Activated CD4-positive, alpha-beta T cell treated with anti-CD3 and anti-CD28 coated beads, Interleukin-10, Interleukin-2, amounts not matched to agents 100 ng/mL and 50 ng/mL, durations not matched to agents 16 hours and 8 hours (primary cell): ENCODE data around the gene LINGO1.

Experiments
- DNase-seq: peaks from one replicate; pipeline ENCODE4 v3.0.0-alpha.2; 2020

Gene LINGO1

GRCh38 chr15:77613814-77614213 lies 18.9 kb downstream of the LINGO1 start:
- DNase-seq: no peak

DNA sequence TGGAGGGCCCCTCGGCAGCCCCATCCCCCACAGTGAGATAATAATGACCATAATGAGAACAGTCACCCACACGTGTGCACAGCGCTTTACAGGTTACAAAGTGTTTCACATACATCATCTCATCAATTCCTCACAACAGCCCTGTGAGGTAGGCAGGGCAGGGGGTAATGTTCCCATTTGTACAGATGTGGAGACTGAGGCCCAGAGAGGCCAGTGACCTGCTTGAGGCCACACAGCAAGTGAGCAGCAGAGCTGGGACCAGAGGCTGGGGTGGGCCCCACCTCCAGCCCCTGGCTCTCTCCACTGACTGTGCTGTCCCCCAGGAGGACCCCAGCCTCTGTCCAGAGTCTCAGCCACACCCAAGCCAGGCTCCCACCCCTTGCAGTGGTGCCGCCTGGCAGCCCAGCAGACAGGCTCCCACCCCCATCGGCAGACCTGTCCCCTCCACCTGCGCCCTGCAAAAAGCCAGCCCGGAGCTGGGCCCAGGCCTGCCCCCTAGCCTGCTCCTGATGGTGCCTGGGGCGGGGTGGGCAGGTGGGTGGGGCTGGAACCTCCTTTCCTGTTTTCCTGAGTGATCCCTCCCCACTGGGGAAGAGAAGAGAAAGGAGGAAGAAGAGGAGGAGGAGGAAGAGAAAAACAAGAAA lies 19.6 kb downstream of the LINGO1 start:
- no peak for DNase-seq

GRCh38 chr15:77611767-77612166 lies 20.9 kb downstream of the LINGO1 start:
- DNase-seq: no peak

DNA sequence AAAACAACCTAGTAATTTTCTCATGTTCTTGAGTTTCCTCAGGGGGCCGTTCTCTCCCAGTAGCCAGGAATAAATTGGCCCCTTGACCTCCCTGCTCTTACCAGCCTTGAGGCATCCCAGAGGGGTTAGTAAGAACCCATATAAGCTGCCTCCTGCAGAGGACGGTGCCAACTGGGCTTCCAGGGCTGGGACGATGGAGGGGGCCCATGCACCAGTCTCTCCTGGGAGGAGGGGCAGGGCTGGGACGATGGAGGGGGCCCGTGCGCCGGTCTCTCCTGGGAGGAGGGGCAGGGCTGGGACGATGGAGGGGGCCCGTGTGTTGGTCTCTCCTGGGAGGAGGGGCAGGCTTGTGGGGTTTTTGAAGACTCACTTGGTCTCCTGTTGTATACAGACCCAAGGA lies 22.0 kb downstream of the LINGO1 start:
- DNase-seq: no peak

GRCh38 chr15:77609558-77609957 lies 23.2 kb downstream of the LINGO1 start:
- no peak for DNase-seq

DNA sequence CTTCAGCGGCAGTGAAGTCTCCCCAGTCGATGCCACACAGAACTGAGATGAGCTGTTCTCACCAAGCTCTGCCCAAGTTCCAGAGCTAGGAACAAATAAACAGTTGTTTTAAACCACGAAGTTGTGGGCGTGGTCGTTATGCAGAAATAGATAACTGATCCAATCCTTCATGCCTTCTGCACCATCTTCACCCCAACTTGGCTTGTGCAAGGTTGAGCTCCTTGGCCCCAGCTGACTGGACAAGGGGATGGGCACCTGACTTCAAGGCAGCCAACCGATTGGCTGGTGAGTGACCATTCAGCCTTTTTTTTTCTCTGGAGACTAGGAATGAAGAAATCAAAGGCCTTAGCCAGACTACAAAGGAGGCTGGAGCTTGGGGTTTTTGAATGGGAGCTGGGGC lies 23.9 kb downstream of the LINGO1 start:
- DNase-seq: no peak

DNA sequence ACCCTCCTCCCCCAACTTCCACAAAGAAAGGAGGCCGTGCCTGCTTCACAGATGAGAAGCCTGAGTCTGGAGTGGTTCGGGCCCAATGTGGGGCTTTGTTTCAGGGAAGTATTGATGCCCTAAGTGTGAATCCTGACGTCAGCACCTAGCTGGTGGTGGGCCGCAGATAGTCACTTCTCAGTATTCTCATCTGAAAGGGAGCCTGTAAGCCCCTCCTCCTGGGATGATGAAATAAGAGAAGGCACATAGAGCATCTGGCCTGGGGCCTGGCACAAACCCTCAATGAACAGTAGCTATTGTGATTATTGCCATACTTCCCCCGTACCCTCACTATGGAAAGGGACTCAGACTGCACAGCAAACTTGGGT lies 24.8 kb downstream of the LINGO1 start:
- DNase-seq: no peak

- no peak for DNase-seq
Observed at GRCh38 chr15:77607111-77607893, 25.4 kb downstream of the LINGO1 start.

DNA sequence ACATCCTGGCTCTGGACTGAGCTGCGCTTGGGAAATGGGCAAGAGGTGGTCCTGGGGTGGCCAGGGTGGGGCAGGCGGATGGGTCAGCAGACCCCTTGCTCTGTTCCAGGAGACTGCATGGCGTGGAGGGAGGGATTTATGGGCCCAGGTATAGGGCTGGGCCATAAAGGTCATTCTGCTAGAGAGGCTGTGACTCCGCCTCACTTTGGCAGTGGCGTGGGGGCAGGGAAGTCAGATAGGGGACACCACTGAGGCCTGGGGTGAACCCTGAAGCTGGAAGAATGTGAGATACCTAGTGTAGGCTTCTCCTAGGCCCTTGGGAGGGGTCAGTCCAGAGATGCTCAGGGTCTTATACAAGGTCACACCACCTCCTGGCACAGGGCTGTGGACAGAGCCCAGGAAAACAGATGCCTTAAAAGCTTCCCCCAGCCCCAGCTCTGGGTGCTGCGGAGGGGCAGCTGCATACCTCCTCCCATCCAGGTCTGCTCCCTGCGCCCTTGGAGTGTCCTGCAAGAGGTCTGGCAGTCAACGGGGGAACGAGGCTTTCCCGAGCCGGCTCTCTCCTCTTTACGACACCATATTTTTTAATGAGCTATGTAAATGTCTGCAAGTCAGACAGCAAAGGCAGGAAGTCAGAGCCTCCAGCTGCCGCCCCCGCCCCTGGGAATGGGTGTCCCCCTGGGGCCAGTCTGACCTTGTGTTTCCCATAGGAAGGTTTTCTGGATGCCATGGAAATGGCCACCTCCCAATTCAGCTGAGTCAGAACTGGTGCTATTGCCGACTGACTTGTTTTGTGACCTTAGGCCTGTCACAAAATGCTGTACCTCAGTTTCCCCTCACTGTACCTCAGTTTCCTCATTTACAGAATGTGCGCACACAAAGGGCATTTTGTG lies 26.3 kb downstream of the LINGO1 start:
- no peak for DNase-seq

DNA sequence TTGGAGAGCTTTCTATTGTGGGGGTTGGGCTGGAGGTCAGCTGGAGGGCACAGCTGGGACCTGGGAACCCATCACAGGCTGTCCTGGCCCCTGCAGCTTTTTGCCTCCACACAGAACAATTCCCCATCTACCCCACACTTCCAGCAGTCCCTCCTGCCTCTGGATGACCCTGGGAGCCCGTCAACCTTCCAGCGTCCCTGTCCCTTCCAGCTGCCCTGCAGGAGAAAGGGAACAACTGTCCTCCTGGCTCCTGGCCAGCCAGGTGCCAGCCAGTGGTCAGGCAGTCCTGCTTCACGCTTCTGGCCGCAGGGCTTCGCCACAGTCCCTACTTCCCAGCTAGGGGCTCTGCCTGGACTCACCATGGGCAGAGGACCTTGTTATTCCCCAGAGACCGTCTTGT lies 27.2 kb downstream of the LINGO1 start:
- no peak for DNase-seq

DNA sequence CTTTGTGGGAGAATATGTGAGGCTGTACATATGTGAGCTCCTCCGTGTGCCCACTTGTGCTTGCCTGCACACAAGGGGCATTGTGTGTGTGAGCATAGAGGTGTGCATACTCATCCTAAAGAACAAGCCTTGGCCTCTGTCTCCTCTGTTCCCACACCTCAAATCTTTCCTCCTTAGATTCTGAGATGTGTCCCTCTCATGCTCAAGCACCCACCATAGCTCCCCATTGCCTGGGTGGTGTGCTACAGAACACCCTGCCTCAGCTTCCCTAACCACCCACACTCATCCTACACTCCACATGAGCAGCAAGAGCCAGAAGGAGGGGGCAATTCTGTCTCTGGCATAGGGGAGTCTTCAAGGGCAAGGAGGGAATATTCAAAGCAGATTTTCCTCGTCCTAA lies 27.7 kb downstream of the LINGO1 start:
- DNase-seq: no peak

GRCh38 chr15:77603611-77604336 lies 28.9 kb downstream of the LINGO1 start:
- no peak for DNase-seq

- no peak for DNase-seq
Observed at GRCh38 chr15:77602800-77603199, 29.9 kb downstream of the LINGO1 start.

GRCh38 chr15:77599899-77600298 lies 32.8 kb downstream of the LINGO1 start:
- peak; percentile 31 for DNase-seq

- DNase-seq: no peak
Observed at GRCh38 chr15:77599357-77599756, 33.4 kb downstream of the LINGO1 start.

- DNase-seq: no peak
Observed at GRCh38 chr15:77598644-77599043, 34.1 kb downstream of the LINGO1 start.

- DNase-seq: no peak
Observed at GRCh38 chr15:77597804-77598453, 34.8 kb downstream of the LINGO1 start.

DNA sequence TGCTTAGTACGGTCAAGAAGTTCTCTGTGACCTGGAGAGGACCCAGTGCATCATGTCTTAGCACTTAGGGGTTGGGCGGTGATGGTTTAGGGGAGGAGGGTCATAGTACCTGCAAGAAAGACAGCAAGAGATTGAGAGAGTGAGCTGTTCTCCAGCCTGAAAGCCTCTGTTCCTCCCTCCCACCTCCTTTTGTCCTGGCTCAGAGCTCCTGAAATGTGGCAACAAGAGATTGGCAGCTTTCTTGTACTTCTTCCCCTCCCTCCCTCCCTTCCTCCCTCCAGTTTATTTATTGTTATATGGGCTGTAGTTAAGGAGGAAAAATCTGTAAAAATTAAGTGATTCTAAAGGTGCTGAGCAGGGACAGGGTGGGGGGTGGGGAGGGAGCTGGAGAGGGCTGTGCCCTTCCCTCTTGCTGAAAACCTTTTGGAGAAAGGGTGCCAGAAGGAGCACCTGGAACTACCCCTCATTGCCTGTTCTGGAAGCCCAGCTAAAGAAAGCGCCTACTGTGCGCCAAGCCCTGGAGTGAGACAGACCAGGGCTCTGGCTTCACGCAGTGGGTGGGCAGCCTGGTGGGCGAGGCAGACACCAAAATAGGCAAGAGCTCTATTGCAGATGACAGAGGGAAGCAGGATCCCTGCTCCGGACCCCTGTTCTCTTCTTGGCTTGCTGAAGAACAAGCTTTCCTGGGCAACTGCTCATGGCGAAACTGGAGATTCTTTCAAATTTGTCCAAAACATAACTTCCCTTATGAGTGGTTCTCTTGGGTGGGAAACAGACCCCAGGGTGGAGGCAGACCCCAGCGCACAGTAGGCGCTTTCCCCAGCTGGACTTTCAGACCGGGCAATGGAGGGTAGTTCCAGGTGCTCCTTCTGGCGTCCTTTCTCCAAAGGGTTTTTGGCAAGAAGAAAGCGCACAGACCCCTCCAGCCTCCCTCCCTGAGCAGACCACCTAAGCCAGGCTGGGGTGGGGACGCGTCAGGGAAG lies 35.6 kb downstream of the LINGO1 start:
- DNase-seq: no peak

GRCh38 chr15:77595231-77595630 lies 37.5 kb downstream of the LINGO1 start:
- DNase-seq: no peak

GRCh38 chr15:77592758-77593157 lies 40.0 kb downstream of the LINGO1 start:
- no peak for DNase-seq

GRCh38 chr15:77591968-77592613 lies 40.6 kb downstream of the LINGO1 start:
- no peak for DNase-seq
